ENCODE results near the gene AVPI1. TPM values are rescaled to one million over a fixed set of nuclear protein-coding genes. Genes with fewer than 3 reads are reported as not detected.

The AVPI1 gene
- total and polyA plus RNA-seq, 2 donors from 2014 or later, result 10.7 to 15.5 TPM

DNA sequence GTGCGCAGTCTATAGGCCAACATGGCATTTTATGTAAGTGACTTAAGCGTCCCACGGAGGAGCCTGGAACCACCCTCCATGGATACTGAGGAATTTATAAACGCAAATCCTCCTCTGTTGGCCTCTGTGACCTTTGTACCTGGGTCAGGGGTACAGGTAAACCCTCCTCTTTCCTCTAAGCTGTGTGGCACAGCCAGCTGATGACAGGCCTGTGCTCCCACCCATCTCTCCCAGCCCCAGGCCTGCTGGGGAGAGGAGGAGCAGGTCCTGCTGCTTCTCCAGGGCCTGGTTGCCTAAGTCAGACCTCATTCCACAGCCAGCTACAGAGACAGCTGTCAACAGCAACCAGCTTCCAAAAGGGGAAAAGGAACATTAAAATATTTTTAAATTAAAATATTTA lies 5.0 kb downstream of the AVPI1 start:
- DNase-seq (no peak), FAIRE-seq (no peak)
- Histone ChIP-seq H3K9ac (ENCODE audit: low read length in 3 of 3) (no peak overlapping the region), H3K4me1 (ENCODE audit: control insufficient read depth in 2 of 3, insufficient read depth in 2 of 3, low read depth in 1 of 3, low read length in 3 of 3) (peaks cover 0 to 17% (median 15%) of the 10 kb centered on the region in 3 donors), H3K4me3 (ENCODE audit: low read length in 3 of 3) (no peak overlapping the region), H3K9me3 (ENCODE audit: control insufficient read depth in 2 of 3, insufficient read depth in 1 of 3, low read length in 3 of 3) (no peaks in the 10 kb centered on the region), H3K36me3 (ENCODE audit: control insufficient read depth in 2 of 3, insufficient read depth in 3 of 3, low read length in 3 of 3) (peaks cover 0 to 6% (median 6%) of the 10 kb centered on the region in 3 donors), H3K27me3 (ENCODE audit: control insufficient read depth, insufficient read depth, low read length) (no peaks in the 10 kb centered on the region), H3K27ac (ENCODE audit: low read depth in 2 of 2, low read length in 2 of 2) (no peak overlapping the region)
- intact Hi-C loops (cut with DNase I), result no loop called here
- TF ChIP-seq, protein P1, sequence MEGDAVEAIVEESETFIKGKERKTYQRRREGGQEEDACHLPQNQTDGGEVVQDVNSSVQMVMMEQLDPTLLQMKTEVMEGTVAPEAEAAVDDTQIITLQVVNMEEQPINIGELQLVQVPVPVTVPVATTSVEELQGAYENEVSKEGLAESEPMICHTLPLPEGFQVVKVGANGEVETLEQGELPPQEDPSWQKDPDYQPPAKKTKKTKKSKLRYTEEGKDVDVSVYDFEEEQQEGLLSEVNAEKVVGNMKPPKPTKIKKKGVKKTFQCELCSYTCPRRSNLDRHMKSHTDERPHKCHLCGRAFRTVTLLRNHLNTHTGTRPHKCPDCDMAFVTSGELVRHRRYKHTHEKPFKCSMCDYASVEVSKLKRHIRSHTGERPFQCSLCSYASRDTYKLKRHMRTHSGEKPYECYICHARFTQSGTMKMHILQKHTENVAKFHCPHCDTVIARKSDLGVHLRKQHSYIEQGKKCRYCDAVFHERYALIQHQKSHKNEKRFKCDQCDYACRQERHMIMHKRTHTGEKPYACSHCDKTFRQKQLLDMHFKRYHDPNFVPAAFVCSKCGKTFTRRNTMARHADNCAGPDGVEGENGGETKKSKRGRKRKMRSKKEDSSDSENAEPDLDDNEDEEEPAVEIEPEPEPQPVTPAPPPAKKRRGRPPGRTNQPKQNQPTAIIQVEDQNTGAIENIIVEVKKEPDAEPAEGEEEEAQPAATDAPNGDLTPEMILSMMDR (IDR thresholded peaks at IDR 0.05; ENCODE audit: borderline replicate concordance, extremely low read depth, insufficient read depth), result no peak

DNA sequence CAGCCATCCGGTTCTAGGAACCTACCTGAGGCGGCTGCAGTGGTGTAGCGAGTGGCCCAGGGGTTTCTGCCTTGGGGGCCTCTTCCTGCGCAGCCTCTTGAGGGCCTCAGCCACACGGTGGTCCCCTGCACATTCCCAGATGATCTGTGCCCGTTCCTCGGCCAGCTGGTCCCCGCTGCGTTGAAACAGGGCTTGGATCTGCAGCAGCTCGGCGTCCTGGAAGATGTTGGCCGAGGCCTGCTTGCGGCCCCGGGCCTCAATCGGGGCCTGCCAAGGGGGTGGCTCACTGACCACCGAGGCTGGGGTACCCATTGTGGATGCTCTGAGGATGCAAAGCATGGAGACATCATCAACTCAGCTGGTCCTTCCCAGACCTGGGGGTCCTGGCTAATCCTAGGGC lies 7.4 kb downstream of the AVPI1 start:
- Histone ChIP-seq H3K36me3 (ENCODE audit: control insufficient read depth in 2 of 3, insufficient read depth in 3 of 3, low read length in 3 of 3) (peaks cover 0 to 11% (median 10%) of the 10 kb centered on the region in 3 donors), H3K4me1 (ENCODE audit: control insufficient read depth in 2 of 3, insufficient read depth in 2 of 3, low read depth in 1 of 3, low read length in 3 of 3) (peaks cover 0 to 12% (median 9%) of the 10 kb centered on the region in 3 donors), H3K27ac (ENCODE audit: low read depth in 2 of 2, low read length in 2 of 2) (no peak overlapping the region), H3K4me3 (ENCODE audit: low read length in 3 of 3) (no peak overlapping the region), H3K27me3 (ENCODE audit: control insufficient read depth, insufficient read depth, low read length) (no peaks in the 10 kb centered on the region), H3K9ac (ENCODE audit: low read length in 3 of 3) (no peak overlapping the region), H3K9me3 (ENCODE audit: control insufficient read depth in 2 of 3, insufficient read depth in 1 of 3, low read length in 3 of 3) (no peaks in the 10 kb centered on the region)
- TF ChIP-seq, protein P1 (IDR thresholded peaks at IDR 0.05; ENCODE audit: borderline replicate concordance, extremely low read depth, insufficient read depth), result no peak
- no peak for DNase-seq
- FAIRE-seq, result no peak
- intact Hi-C loops (cut with DNase I), result no loop called here

DNA sequence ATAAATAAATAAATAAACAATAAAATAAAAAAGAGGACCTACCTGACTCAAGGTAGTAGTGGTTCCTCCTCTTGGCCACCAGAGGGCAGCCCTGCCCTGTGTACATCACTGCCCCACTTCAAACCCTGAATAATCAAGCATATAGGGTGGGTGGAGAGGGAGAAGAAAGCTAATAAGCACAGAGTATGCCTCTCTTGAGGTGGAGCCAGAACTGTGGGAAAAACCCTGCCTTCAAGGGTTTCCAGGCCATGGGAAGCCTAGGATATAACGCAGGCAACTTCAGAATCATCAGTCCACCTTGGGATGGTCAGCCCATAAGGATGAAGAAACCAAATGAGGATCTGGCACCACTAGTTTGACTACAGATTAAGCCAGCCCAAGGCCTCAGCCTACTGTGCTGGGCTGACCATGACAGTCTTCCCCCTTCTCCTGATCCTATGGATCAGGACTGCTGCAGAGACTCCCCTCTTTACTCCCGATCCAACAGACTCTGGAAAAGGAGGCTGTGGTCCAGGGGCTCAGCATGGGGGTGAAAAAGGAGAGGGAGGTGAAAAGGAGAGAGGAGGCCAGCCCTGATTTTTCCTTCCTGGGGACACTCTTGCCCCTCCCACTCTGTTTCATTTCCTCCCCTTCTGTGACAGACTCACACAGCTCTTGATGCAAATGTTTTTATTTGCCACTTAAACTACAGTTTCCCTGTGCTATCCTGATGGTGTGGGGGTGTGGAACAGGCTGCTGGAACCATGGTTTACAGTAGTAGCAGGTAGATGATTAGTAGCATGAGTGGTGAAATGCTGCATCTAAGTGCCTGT lies 10.1 kb downstream of the AVPI1 start:
- Histone ChIP-seq H3K36me3 (ENCODE audit: control insufficient read depth in 2 of 3, insufficient read depth in 3 of 3, low read length in 3 of 3) (peaks cover 2 to 22% (median 19%) of the 10 kb centered on the region in 3 donors), H3K4me1 (ENCODE audit: control insufficient read depth in 2 of 3, insufficient read depth in 2 of 3, low read depth in 1 of 3, low read length in 3 of 3) (peaks cover 0 to 2% (median 0%) of the 10 kb centered on the region in 3 donors), H3K27me3 (ENCODE audit: control insufficient read depth, insufficient read depth, low read length) (no peaks in the 10 kb centered on the region), H3K4me3 (ENCODE audit: low read length in 3 of 3) (no peak overlapping the region), H3K9me3 (ENCODE audit: control insufficient read depth in 2 of 3, insufficient read depth in 1 of 3, low read length in 3 of 3) (no peaks in the 10 kb centered on the region), H3K9ac (ENCODE audit: low read length in 3 of 3) (no peak overlapping the region), H3K27ac (ENCODE audit: low read depth in 2 of 2, low read length in 2 of 2) (no peak overlapping the region)
- DNase-seq, result peak in 3 of 5 donors; percentile 30 to 61 (median 49)
- FAIRE-seq, result peak; percentile 38
- intact Hi-C loops (cut with DNase I), result no loop called here
- TF ChIP-seq, protein P1 (IDR thresholded peaks at IDR 0.05; ENCODE audit: borderline replicate concordance, extremely low read depth, insufficient read depth), result peak; percentile 84

All from kidney (tissue), 14 donors.